HG02610 (cell line): ENCODE results near the gene TRPC4.

Experiments
- ATAC-seq: cut with Tn5 transposase; IDR thresholded peaks from one replicate; pipeline ENCODE4 v1.9.1; 2021; ENCODE audit warnings: mild to moderate bottlenecking, moderate library complexity; ENCODE audit not compliant: unreplicated experiment

TRPC4 gene

DNA sequence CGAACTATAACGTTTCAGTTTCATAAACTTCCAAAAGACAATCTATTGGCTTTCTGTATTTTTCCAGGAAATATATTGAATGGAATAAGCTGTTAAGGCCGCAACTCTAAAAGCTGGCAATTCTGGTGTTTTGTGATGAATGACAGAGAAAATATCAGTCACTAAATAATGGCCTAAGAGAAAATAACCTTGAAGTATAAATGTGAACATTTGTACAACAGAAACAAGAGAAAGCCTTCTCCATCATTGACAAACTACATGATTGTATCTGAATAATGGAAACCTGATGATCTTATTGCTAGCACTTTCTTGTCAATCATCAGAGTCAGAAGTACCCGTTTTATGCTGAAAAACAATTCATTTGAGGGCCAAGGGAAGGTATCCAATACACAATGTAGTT lies 134.3 kb downstream of the TRPC4 start:
- no peak for ATAC-seq

DNA sequence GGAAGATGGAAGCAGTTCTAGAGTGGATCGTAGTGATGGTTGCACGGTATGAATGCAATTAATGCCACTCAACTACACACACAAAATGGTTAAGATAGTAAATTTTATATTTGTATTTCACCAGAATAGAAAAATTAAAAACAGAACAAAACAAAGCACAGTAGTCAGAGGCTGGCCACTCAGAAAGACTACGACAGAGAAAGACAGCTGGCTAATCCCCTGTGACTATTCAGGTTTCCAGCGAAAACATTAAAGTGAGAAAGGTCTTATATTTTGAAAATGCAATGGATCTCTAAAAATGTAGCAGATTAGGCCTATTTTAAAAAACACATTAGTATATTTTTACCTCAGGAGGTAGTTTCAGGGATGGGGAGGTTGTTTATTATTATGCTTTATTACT lies 139.7 kb downstream of the TRPC4 start:
- no peak for ATAC-seq

DNA sequence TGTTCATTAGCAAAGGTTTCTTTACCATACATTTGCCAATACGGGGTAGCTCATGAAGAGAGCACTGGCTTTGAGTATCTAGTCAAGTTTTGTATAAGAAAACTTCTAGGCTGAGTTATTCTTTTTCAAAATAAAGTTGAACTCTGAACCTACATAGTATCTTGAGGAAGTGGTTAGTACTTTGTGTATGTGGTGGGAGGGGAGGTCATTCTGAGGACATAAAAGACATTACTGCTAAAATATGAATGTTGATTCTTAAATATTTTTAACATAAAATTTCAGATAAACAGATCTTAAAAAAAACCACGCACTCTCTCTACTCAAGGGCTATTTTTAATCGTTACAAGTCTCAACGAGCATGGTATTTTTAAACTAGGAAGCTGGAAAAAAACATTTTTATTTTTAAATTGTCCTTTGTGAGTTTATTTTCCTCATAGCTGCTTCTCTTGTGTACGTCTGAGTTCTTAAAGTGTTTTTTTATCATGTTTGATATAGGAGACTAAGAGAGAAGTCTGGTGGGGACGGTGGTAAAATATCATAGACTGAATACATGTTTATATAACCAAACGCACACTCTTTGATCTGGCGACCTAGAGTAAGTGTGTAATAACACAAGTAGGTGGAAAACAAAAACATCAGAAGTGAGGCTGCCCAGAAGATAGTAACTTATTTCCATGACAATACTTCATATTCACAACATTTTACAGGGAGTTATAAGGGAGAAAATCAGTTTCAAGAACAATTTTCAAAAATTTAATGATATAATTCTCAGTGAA lies 153.0 kb downstream of the TRPC4 start:
- ATAC-seq, result no peak

DNA sequence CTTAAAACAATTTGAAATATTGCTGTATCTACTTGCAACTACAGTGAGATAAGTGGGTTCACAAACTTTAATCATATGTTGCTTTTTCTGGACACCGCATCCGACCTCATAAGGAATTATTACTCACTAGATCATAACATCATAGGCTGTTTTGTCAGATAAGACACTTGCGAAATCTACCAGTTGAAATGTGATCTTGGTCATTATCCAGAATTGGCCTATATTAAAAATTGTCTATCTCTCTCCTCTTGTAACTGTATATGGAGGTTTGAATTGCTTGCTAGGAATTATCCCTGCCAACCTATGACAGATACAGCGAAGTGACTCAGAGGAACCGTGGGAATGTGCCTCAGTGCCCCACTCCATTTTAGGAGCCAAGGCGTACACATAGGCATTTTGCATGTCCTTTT lies 154.0 kb downstream of the TRPC4 start:
- ATAC-seq, result no peak

DNA sequence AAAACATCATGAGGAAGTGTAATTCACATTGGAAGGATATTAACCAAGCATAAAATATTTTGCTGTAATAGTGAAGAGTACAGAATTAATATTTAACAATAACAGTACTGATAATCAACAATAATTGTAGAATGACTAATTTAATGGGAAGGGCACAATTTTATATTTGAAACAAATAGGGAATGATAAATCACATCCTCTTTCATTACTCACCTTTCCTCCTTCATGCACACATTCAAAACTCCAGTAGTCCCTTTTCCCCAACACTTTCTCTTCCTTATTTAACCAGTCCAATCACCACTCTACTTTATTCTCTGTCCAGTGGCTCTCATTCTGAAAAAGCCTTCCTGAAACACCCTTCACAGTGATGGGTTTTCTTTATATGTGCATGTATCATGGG lies 160.3 kb downstream of the TRPC4 start:
- ATAC-seq, result no peak

DNA sequence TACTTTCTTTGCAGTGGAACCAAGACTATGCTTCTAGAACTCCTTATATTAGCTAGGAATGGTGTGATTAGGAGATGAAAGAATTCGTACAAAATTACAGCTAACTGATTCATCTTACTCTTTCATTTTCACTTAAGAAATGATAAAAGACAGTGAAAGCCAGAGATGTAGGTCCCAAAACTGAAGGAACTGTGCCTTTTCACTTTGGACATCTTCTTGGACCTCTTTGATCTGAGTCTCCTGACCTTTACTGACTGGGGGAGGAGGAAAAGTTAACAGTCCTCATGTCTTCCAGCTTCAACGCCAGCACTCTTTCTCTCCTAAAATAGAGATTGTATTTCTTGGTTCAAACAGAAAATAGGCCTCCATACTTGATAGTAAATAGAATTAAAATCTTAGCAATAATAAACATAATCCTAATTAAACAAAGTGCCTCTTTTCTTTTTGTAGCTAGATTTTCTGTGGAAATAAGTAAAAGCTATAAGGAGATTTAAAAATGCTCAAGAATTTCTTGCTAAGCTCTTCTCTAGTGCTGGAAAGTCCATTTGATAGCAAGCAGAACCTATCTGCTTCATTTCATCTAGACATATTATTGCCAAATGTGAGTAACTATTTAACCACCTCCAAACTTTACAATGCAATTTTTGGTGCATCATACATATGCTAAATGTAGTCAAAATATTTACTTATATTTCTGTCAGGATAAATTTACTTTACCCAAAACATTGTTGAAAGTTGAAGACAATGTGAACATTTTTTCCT lies 161.7 kb downstream of the TRPC4 start:
- no peak for ATAC-seq

DNA sequence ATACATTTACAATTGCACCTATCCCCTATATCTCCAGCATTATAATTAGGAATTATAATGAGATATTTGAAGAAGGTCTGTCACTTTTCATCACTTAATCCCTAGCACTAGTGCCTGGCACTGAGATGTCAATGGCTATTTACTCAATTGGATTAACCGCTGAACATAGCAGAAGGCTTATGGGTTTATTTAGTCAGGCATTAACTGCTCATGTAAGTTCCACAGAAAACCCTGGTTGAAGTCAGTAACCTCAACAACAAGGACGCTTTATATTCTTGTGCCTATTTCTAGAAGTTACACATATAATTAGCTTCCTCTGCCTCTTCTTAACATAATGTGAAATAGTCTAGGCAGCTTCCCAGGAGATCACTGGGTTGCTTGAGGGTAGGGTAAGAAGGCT lies 163.5 kb downstream of the TRPC4 start:
- ATAC-seq, result no peak

DNA sequence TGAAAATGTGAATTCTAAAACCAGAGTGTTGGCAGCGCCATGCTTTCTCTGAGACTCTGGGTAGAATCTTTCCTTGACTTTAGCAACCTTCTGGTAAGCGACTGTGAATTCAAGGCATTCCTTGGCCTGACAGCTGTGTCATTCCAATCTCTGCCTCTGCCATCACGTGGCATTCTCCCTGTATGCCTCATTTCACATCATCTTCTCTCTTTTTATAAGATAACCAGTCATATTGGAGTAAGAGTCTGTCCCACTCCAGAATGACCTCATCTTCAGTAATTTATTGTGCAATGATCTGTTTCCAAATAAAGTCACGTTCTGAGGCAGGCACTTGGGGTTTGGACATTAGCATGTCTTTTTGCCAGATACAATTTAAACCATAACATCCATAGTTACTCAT lies 167.6 kb downstream of the TRPC4 start:
- ATAC-seq, result no peak

DNA sequence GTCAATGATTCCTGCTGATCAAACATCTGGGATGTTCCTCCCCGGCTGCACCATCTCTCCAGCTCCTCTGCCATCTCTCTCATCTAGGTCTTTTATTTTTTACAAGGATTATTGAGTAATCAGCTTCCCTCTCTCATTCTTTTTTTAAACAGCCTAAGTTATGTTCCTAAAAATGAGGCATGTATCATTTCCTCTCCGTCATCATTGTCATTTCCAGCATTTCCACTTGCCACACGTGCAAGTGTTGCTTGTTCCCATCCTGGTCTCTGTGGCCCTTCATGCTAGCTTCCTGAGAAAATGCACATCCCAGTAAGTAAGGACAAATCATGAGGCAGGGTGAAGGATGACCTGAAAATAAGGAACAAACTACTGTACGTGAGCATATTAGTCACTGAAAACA lies 168.3 kb downstream of the TRPC4 start:
- no peak for ATAC-seq

DNA sequence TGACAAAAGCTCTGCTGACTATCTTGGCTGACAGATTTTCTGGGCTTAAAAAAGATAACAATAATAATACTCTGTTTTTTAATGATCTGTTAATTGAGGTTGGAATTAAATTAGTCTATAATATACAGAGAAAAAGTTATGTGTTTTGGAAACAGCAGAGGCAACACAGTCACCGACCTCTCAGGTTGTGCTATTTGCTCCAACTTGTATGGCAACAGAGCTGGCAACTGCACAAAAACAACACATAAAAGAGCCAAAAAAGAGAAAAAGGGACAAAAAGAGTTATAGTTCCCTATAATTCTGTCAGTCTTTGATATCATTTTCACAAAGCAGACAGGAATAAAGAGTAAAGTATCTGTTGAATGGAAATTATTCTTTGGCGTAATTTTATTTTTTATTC lies 168.7 kb downstream of the TRPC4 start:
- ATAC-seq, result no peak

DNA sequence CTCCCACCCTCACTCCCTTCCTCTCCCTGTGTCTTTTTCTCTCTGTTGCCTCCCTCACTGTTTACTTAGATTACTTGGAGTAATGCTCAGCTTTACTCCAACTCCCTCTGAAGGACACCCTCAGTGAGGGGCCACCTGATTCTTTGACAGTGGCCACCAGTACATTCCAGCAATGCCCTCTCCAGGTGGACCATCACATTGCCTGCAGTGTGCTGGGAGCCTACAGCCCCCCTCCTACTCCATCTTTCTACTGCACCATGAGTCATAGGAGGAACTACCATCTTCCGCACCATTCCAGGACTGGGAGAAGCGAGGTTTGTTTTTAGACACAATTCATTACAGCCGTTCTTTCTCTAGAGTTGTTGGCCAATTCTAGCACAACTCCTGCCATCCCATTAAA lies 174.4 kb downstream of the TRPC4 start:
- ATAC-seq, result no peak

DNA sequence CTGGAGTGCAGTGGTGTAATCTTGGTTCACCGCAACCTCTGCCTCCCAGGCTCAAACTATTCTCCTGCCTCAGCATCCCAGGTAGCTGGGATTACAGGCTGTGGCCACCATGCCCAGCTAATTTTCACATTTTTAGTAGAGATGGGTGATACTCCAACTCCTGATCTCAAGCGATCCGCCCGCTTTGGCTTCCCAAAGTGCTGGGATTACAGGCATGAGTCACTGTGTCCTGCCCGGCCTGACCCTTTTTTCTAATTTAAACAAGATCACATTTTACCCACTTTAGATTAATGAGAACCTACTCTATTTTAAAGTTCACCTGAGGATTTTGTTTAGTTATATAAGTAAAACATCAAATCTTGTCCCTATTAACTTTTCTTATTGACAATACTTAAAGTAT lies 179.2 kb downstream of the TRPC4 start:
- no peak for ATAC-seq

DNA sequence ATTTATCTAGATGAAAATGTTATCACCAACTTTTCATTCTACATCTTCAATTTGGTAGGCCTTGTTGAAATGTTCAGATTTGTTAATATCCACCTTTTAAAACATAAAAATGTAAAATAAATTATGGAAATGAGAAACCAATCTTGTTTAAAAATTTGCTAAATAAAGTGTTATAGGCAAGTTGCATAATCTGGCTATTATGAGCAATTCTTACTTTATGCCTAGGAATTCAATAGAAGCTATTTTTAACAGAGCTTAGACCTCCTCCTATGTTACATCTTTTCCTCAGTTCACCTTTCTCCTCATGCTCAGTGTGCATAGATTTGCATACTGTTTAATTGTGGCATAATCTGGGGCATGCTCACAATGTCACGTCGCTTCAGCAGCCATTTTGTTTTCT lies 183.1 kb downstream of the TRPC4 start:
- ATAC-seq, result no peak

DNA sequence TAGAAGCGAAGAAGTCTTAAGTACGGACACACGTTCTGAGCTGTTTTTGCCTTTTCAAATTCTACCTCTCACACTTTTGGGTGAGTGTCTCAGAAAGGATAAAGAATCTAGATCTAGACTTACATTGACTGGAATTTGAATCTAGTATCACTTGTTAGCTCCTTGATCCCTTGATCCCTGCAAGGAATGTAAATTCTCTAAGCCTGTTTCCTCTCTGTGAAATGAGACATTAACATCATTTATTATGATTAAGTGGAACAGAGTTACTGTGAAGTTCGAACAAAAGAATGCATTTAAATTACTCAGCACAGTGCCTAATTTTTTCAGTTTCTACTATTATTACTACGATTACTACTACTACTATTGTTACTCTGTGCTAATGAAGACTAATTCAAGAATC lies 184.4 kb downstream of the TRPC4 start:
- no peak for ATAC-seq

DNA sequence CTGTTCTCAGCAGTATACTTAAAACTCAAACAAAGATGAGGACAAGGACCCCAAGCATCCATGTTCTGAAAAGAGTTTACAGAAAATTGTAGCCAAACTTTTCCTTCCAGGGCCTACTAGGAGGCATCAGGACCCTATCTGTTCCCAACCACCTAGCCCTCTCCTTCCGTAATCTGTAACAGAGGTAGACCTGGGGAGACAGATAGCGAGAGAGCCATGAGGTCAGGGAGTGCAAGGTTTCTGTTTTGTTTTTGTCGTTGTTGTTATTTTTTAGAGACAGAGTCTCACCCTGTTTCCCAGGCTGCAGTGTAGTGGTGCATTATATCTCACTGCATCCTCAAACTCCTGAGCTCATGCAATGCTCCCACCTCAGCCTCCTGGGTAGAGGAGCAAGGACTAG lies 187.1 kb downstream of the TRPC4 start:
- no peak for ATAC-seq

DNA sequence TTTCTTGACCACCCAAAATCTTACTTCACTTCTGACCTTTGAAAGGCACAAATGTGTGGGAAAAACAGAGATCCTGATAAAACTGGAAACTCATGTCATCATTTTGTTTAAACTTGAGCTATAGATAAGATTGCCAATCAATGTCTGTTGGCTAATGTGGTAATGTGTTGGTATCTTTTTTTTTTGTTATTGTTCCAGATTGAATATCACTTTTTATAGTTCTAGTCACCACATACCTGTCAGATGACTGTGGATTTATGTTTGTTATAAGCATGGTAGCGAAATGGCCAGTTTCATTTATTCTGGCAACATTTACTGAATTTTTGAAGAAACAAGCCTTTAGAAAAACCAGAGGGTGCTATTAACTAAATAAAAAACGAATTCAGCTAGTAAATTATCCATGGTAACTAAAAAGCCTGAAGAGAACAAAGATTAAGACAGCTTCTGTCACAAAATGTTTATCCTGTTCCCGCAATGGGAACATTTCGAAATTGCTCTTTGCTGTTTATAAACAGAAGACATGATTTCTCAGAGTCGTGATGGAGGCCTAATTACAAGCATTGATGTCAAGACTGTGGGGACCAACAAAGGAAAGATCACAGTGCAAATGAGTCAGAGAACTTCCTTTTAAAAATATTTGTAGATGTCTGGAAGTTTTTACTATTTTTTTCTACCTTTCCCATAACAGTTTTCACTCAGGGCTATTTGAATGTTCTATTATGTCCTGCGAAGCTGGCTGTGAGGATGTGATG lies 188.1 kb downstream of the TRPC4 start:
- no peak for ATAC-seq

DNA sequence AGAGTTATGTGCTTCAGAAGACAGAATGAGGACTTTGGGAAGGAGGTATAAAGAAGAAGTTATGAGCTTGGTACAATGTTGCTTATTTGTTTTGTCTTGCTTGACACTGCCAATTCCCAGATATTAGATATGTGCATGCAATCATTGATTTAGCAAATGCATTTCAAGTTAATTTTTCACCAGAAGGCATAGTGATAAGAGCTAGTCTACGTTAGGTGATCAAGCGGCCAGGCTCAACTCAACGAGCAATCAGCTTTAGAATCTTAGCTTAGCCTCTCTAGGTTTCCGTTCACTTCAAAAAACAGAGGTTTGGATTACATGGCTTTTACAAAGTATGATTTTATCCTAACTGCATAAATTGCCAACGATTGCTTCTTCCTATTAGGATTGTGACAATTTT lies 189.4 kb downstream of the TRPC4 start:
- no peak for ATAC-seq

DNA sequence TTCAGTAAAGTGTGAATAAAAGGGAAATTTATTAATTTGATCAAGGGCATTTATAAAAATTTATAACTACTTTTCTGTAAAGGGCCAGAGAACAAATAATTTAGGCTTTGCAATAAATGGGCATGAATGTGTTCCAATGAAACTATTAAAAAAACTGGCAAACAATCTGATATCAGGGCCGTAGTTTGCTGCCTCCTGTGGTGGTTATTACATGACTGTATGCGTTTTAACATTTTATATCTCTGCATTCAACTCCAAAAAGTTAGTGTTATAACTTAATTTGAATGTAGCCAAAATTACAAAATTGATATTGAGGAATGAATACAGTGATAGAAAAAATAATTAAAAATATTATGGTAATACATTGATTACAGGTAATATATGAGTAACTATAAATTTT lies 190.5 kb downstream of the TRPC4 start:
- ATAC-seq, result no peak

DNA sequence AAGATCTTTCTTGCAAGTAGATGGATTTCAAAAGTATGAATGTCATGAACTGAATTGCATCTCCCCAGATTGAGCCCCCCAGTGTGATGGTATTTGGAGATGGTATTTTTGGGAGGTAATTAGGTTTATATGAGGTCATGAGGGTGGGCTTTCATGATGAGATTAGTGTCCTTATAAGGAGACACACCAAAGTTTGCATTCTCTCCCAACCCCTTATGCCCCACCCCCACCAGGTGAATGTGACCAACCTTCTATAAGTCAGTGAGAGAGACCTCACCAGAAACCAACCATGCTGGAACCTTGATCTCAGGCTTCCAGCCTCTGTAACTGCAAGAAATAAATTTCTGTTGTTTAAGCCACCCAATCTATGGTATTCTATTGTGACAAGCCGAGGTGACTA lies 199.7 kb downstream of the TRPC4 start:
- ATAC-seq, result no peak

DNA sequence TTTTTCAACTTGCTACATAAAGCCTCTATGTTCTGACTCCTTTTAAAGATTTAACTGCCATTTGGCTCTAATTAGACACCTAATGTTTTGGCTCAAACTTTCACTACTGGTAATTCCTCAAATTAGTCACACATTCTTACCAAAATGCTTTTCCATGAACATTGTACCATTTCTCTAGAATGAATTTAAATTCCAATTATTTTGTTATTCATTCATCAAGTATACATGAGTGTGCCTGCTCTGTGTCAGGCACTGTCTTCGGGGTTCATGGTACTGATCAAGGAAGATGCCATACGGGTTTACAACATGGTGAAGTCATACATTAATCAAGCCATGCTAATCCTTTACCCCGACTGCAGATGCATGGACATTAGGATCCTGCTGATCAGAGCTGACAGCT lies 201.9 kb downstream of the TRPC4 start:
- no peak for ATAC-seq

DNA sequence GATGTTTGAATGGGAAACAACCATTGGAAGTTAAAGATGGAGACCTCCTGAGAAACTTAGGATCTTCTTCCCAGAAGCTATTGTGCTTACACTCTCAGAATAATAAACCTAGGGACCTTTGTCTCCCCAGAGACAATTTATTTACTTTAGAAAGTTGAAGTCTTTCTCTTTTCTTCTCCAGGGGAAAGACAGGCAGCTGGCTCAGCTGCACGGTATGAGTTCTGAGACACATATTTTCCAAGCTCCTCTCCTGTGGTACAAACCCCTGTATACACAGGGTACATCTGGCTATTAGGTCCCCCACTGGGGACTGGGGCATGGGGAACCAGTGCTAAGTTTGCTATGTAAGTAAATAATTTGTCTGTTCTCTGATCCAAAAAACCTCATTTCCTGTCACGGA lies 203.5 kb downstream of the TRPC4 start:
- no peak for ATAC-seq

DNA sequence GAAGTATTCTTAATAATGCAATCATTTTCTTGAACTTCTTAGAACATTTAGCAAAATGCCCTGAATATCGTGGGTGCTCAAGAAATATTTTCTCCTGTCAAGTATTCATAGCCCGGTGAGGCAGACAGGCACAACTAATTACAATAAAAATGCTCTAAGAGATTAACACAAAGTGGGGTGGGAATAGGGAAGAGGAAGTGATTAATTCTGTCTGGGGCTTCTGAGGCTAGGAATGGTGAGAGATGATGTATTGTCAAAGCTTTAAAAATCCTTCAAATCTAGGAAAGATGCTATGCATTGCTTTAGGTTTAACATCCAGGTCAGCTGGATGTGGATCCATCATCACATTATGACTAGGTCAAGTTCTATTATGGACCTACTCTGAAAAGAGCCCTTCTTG lies 204.2 kb downstream of the TRPC4 start:
- no peak for ATAC-seq
